H1 (cell line): Measurements from ENCODE around the gene THADA. TPM values are rescaled to one million over a fixed set of nuclear protein-coding genes. Genes with fewer than 3 reads are reported as not detected.

ENCODE experiments used
- CTCF ChIA-PET: fragments of 300-600 bp; sonication (Branson Sonifier 250); formaldehyde crosslinking; loops from one replicate; lab custom pipeline; 2021; ENCODE audit not compliant: partially characterized antibody; lab: Charles Lee
- POLR2A ChIA-PET: fragments of 300-600 bp; sonication (Branson Sonifier 250); formaldehyde crosslinking; loops from one replicate; lab custom pipeline; 2021; ENCODE audit warnings: inconsistent platforms; ENCODE audit not compliant: partially characterized antibody; lab: Charles Lee
- DNase-seq, 2 experiments: peaks; one replicate each; pipeline versions ENCODE4 v3.0.0 to v3.0.0-alpha.2; 2010 to 2022; ENCODE audit warnings: low spot score in 2 of 2, low read depth in 1 of 2, mixed read lengths in 1 of 2
- FAIRE-seq: peaks from 2 replicates; lab custom pipeline; 2011; peaks lifted over from hg19 to GRCh38; lab: Jason Lieb, UNC
- H2AFZ ChIP-seq: 2 replicates; pipeline ENCODE4 v1.8.1; 2012; ENCODE audit warnings: low read length, inconsistent platforms
- H2AK5ac ChIP-seq: 2 replicates; pipeline ENCODE4 v1.6.1; 2013; ENCODE audit warnings: low read depth, low read length
- H2BK120ac ChIP-seq: replicated peaks from 2 replicates; pipeline ENCODE3; 2013; ENCODE audit warnings: low read depth, low read length, inconsistent platforms
- H2BK12ac ChIP-seq: 2 replicates; pipeline ENCODE4 v1.6.1; 2013; ENCODE audit warnings: low read depth, low read length
- H2BK15ac ChIP-seq: 2 replicates; pipeline ENCODE4 v1.6.1; 2013; ENCODE audit warnings: low read length
- H2BK20ac ChIP-seq: 2 replicates; pipeline ENCODE4 v1.6.1; 2013; ENCODE audit warnings: low read length
- H2BK5ac ChIP-seq: 2 replicates; pipeline ENCODE4 v1.6.1; 2013; ENCODE audit warnings: low read depth, low read length
- H3K14ac ChIP-seq: 2 replicates; pipeline ENCODE4 v1.6.1; 2013; ENCODE audit warnings: inconsistent platforms; ENCODE audit not compliant: insufficient read length
- H3K18ac ChIP-seq: 2 replicates; pipeline ENCODE4 v1.6.1; 2013; ENCODE audit warnings: low read length; ENCODE audit errors: extremely low read depth
- H3K23ac ChIP-seq: 2 replicates; pipeline ENCODE4 v1.6.1; 2013; ENCODE audit warnings: inconsistent platforms; ENCODE audit not compliant: insufficient read length
- H3K23me2 ChIP-seq: 2 replicates; pipeline ENCODE4 v1.6.1; 2013; ENCODE audit warnings: low read depth, low read length
- H3K27ac ChIP-seq: 2 replicates; pipeline ENCODE4 v1.6.1; 2011; ENCODE audit warnings: low read depth, low read length, inconsistent platforms
- H3K27me3 ChIP-seq, 4 experiments: replicated peaks in 1 of 4; 1 replicate in 1 of 4; 2 replicates in 3 of 4; pipeline versions ENCODE4 v1.6.1 to v1.8.1; 2011 to 2013; ENCODE audit warnings: low read length in 3 of 4, mild to moderate bottlenecking in 3 of 4, inconsistent platforms in 2 of 4, mixed read lengths in 2 of 4, moderate library complexity in 1 of 4; ENCODE audit not compliant: control insufficient read depth in 3 of 4, insufficient read depth in 3 of 4; ENCODE audit errors: extremely low read depth in 1 of 4
- H3K36me3 ChIP-seq, 4 experiments: 2 replicates each; pipeline versions ENCODE4 v1.6.1 to v1.8.1; 2011 to 2013; ENCODE audit warnings: mild to moderate bottlenecking in 4 of 4, low read length in 3 of 4, moderate library complexity in 2 of 4, control low read depth in 1 of 4, inconsistent platforms in 1 of 4; ENCODE audit not compliant: insufficient read depth in 4 of 4, control insufficient read depth in 2 of 4
- H3K4ac ChIP-seq: replicated peaks from 2 replicates; pipeline ENCODE3; 2013; ENCODE audit warnings: low read length, low read depth, mixed read lengths, inconsistent platforms; ENCODE audit not compliant: insufficient read length
- H3K4me1 ChIP-seq, 4 experiments: replicated peaks in 1 of 4; 1 replicate in 1 of 4; 2 replicates in 3 of 4; pipeline versions ENCODE4 v1.6.1 to v1.8.1; 2011 to 2013; ENCODE audit warnings: low read length in 3 of 4, inconsistent platforms in 2 of 4, mixed read lengths in 1 of 4; ENCODE audit not compliant: insufficient read depth in 4 of 4, control insufficient read depth in 3 of 4
- H3K4me2 ChIP-seq, 2 experiments: 2 replicates each; pipeline versions ENCODE4 v1.6.1 to v1.8.1; 2011 to 2013; ENCODE audit warnings: low read depth in 2 of 2, low read length in 2 of 2, control low read depth in 1 of 2, inconsistent platforms in 1 of 2, mild to moderate bottlenecking in 1 of 2; ENCODE audit not compliant: insufficient read depth in 1 of 2
- H3K4me3 ChIP-seq, 4 experiments: fragments of 200-600, 300-600 bp in 1 of 4; sonication (generic), shearing (Covaris generic), sonication (Bioruptor Twin) in 1 of 4; 2 replicates each; pipeline versions ENCODE4 v1.5.1 to v1.8.1; 2011 to 2016; ENCODE audit warnings: low read length in 4 of 4, low read depth in 3 of 4, control low read depth in 2 of 4, inconsistent platforms in 2 of 4, mild to moderate bottlenecking in 2 of 4, mixed read lengths in 1 of 4, moderate library complexity in 1 of 4; ENCODE audit not compliant: insufficient read depth in 2 of 4; ENCODE audit errors: extremely low read depth in 1 of 4
- H3K56ac ChIP-seq: replicated peaks from 2 replicates; pipeline ENCODE3; 2013; ENCODE audit warnings: low read depth, mild to moderate bottlenecking, mixed read lengths, low read length, inconsistent platforms; ENCODE audit not compliant: insufficient read length
- H3K79me1 ChIP-seq: 2 replicates; pipeline ENCODE4 v1.6.1; 2013; ENCODE audit warnings: low read depth, low read length, control low read depth
- H3K79me2 ChIP-seq, 2 experiments: 2 replicates each; pipeline versions ENCODE4 v1.6.1 to v1.8.1; 2012 to 2013; ENCODE audit warnings: low read length in 2 of 2, mild to moderate bottlenecking in 2 of 2, inconsistent platforms in 1 of 2; ENCODE audit not compliant: insufficient read depth in 2 of 2, control insufficient read depth in 1 of 2
- H3K9ac ChIP-seq, 4 experiments: replicated peaks in 1 of 4; 1 replicate in 1 of 4; 2 replicates in 3 of 4; pipeline versions ENCODE4 v1.6.1 to v1.8.1; 2011 to 2013; ENCODE audit warnings: low read depth in 3 of 4, low read length in 3 of 4, control low read depth in 2 of 4, mild to moderate bottlenecking in 2 of 4, moderate library complexity in 2 of 4, inconsistent platforms in 1 of 4; ENCODE audit errors: extremely low read depth in 1 of 4
- H3K9me3 ChIP-seq, 2 experiments: 2 replicates each; pipeline versions ENCODE4 v1.6.1 to v1.8.1; 2012 to 2013; ENCODE audit warnings: mild to moderate bottlenecking in 2 of 2, moderate library complexity in 2 of 2, control low read depth in 1 of 2, inconsistent platforms in 1 of 2, low read depth in 1 of 2, low read length in 1 of 2, mixed read lengths in 1 of 2; ENCODE audit not compliant: insufficient read depth in 2 of 2
- H4K20me1 ChIP-seq, 2 experiments: replicated peaks in 1 of 2; 2 replicates each; pipeline versions ENCODE3 to v1.8.1; 2011 to 2013; ENCODE audit warnings: inconsistent platforms in 2 of 2, low read length in 2 of 2, mild to moderate bottlenecking in 1 of 2; ENCODE audit not compliant: insufficient read depth in 2 of 2, control insufficient read depth in 1 of 2
- H4K5ac ChIP-seq: 2 replicates; pipeline ENCODE4 v1.6.1; 2013; ENCODE audit warnings: low read length, low read depth, mixed read lengths, inconsistent platforms; ENCODE audit not compliant: insufficient read length
- H4K8ac ChIP-seq: 2 replicates; pipeline ENCODE4 v1.8.0; 2013; ENCODE audit warnings: mild to moderate bottlenecking, moderate library complexity, low read length, inconsistent platforms; ENCODE audit not compliant: insufficient read depth; ENCODE audit errors: extremely low read depth
- H4K91ac ChIP-seq: replicated peaks from 2 replicates; pipeline ENCODE3; 2013; ENCODE audit warnings: low read length, mixed read lengths, inconsistent platforms; ENCODE audit not compliant: insufficient read length
- CBX8 ChIP-seq: fragments of 300-800, 300-1000 bp; sonication (generic); IDR thresholded peaks from 2 replicates; pipeline ENCODE4 v1.7.1; 2016; ENCODE audit warnings: low read depth, low read length, borderline replicate concordance
- CTBP2 ChIP-seq: IDR thresholded peaks from 2 replicates; pipeline ENCODE4 v1.7.0; 2011; ENCODE audit warnings: borderline replicate concordance, mild to moderate bottlenecking, moderate library complexity, mixed read lengths, low read length; ENCODE audit not compliant: insufficient read depth, insufficient read length
- EGR1 ChIP-seq: IDR thresholded peaks from 2 replicates; pipeline ENCODE4 v1.6.1; 2011; ENCODE audit warnings: low read depth, low read length, borderline replicate concordance
- JUND ChIP-seq: IDR thresholded peaks from 2 replicates; pipeline ENCODE4 v1.6.1; 2011; ENCODE audit warnings: mild to moderate bottlenecking, improper control_type of control experiment, low read length
- KDM1A ChIP-seq: fragments of 200-600, 300-600 bp; sonication (generic); IDR thresholded peaks from 2 replicates; pipeline ENCODE4 v1.7.1; 2016; ENCODE audit warnings: mild to moderate bottlenecking, low read length, borderline replicate concordance
- RAD21 ChIP-seq, 2 experiments: IDR thresholded peaks in 1 of 2; conservative IDR thresholded peaks in 1 of 2; 2 replicates each; pipeline ENCODE4 v1.6.1; 2011; ENCODE audit warnings: low read depth in 2 of 2, low read length in 2 of 2, improper control_type of control experiment in 1 of 2, inconsistent platforms in 1 of 2, mild to moderate bottlenecking in 1 of 2, moderate library complexity in 1 of 2
- RBBP5 ChIP-seq: IDR thresholded peaks from 2 replicates; pipeline ENCODE4 v1.7.1; 2012; ENCODE audit warnings: low read depth, mild to moderate bottlenecking, inconsistent platforms, low read length, moderate library complexity, borderline replicate concordance
- SIRT6 ChIP-seq: IDR thresholded peaks from one replicate; pipeline ENCODE4 v1.7.1; 2012; ENCODE audit warnings: low read length, inconsistent platforms
- WGBS, 2 experiments: shearing (Covaris generic) in 1 of 2; methylation state at CpG; one replicate each; pipeline versions ENCODE4 v1.1.6 to v1.1.7; 2013 to 2015; ENCODE audit warnings: low lambda C conversion rate in 2 of 2, mixed read lengths in 2 of 2, inconsistent platforms in 1 of 2, low coverage in 1 of 2, missing lambda C conversion rate in 1 of 2; ENCODE audit not compliant: insufficient replicate concordance in 2 of 2, insufficient coverage in 1 of 2, insufficient read length in 1 of 2; ENCODE audit errors: extremely low coverage in 1 of 2, missing lambda C conversion rate in 1 of 2; 5-methylcytosine and 5-hydroxymethylcytosine counted together
- polyA plus RNA-seq, 7 experiments: library from polyadenylated mRNA; depleted of rRNA in 3 of 7; stranded (reverse) in 5 of 7; unstranded in 2 of 7; fragments of >200 nt in 5 of 7; fragments of 200-250 nt in 2 of 7; gene quantifications; 1 replicate in 5 of 7; 2 replicates in 1 of 7; 4 replicates in 1 of 7; pipeline versions ENCODE4 v1.2.1 to v1.2.3, GENCODE V29; 2011 to 2013; ENCODE audit warnings: missing spikeins in 2 of 7, mixed read lengths in 2 of 7
- total RNA-seq: library from RNA; stranded (reverse); fragmentation: NEBNext Ultra II Directional; extraction: Animal tissue kit (Norgen Biotek cat#: 25700); gene quantifications from 2 replicates; pipeline ENCODE4 v1.2.1, GENCODE V29; 2021
- TF ChIP-seq, protein P1 (sequence below), 3 experiments: IDR thresholded peaks; 1 replicate in 2 of 3; 2 replicates in 1 of 3; pipeline versions ENCODE4 v1.5.1 to v1.6.1; 2011; ENCODE audit warnings: low read length in 3 of 3, mild to moderate bottlenecking in 3 of 3, inconsistent platforms in 2 of 3, low read depth in 1 of 3, moderate library complexity in 1 of 3; ENCODE audit not compliant: insufficient read depth in 1 of 3; ENCODE audit errors: control extremely low read depth in 1 of 3

THADA gene
- total and polyA plus RNA-seq, 2 of the 8 experiments (the other 6 are each of a cell fraction or from before 2014, with no cell fraction given), result 22.4 to 26.8 TPM

GRCh38 chr2:43473767-43474166 lies 122.1 kb downstream of the THADA start:
- no peak overlapping the region for H3K4me3 ChIP-seq
- no peak overlapping the region for H3K23ac ChIP-seq
- H3K4me2 ChIP-seq, result no peak overlapping the region
- H3K36me3 ChIP-seq, result no peaks in the 10 kb centered on the region
- no peak overlapping the region for H3K14ac ChIP-seq
- no peak overlapping the region for H3K56ac ChIP-seq
- no peak overlapping the region for H2BK12ac ChIP-seq
- no peak overlapping the region for H3K18ac ChIP-seq
- H3K27me3 ChIP-seq, result peaks cover 0 to 1% (median 0%) of the 10 kb centered on the region in 4 experiments; a peak in 1 of 7 replicates
- no peaks in the 10 kb centered on the region for H3K79me2 ChIP-seq
- no peak overlapping the region for H4K91ac ChIP-seq
- no peak for TF ChIP-seq RBBP5
- TF ChIP-seq EGR1, result no peak
- TF ChIP-seq JUND, result no peak
- TF ChIP-seq CBX8, result no peak
- TF ChIP-seq, protein P1, sequence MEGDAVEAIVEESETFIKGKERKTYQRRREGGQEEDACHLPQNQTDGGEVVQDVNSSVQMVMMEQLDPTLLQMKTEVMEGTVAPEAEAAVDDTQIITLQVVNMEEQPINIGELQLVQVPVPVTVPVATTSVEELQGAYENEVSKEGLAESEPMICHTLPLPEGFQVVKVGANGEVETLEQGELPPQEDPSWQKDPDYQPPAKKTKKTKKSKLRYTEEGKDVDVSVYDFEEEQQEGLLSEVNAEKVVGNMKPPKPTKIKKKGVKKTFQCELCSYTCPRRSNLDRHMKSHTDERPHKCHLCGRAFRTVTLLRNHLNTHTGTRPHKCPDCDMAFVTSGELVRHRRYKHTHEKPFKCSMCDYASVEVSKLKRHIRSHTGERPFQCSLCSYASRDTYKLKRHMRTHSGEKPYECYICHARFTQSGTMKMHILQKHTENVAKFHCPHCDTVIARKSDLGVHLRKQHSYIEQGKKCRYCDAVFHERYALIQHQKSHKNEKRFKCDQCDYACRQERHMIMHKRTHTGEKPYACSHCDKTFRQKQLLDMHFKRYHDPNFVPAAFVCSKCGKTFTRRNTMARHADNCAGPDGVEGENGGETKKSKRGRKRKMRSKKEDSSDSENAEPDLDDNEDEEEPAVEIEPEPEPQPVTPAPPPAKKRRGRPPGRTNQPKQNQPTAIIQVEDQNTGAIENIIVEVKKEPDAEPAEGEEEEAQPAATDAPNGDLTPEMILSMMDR (IDR thresholded peaks at IDR 0.05; ENCODE audit: control extremely low read depth in 1 of 3, insufficient read depth in 1 of 3, low read depth in 1 of 3, low read length in 3 of 3), result no peak
- TF ChIP-seq RAD21 (IDR thresholded peaks at IDR 0.05 in 1 of 2, conservative IDR thresholded peaks at IDR 0.05 in 1 of 2; ENCODE audit: low read depth in 2 of 2, low read length in 2 of 2), result no peak
- no peak for TF ChIP-seq CTBP2
- no peak for TF ChIP-seq SIRT6
- TF ChIP-seq KDM1A, result no peak
- TF ChIP-seq, all 59 proteins: peak for 0
- H4K20me1 ChIP-seq, result no peaks in the 10 kb centered on the region
- POLR2A ChIA-PET, result no interaction called here
- H4K8ac ChIP-seq, result no peak overlapping the region
- no peak overlapping the region for H2AK5ac ChIP-seq
- H3K4me1 ChIP-seq, result no peaks in the 10 kb centered on the region
- no peak overlapping the region for H2AFZ ChIP-seq
- no peak overlapping the region for H3K9ac ChIP-seq
- no peak overlapping the region for H4K5ac ChIP-seq
- WGBS, 2 experiments, result 86% methylated on average over 8 of the region's 8 CpGs; no CpG with 5 or more reads in 1 of the 2 experiments
- CTCF ChIA-PET, result interaction anchor here (0.7 to 2.1 kb wide), 6 partner anchors 10 to 446 kb away, joined by 3 to 15 read pairs (median 4); no protein-coding TSS in a partner anchor
- no peak overlapping the region for H3K27ac ChIP-seq
- H3K79me1 ChIP-seq, result no peaks in the 10 kb centered on the region
- no peak overlapping the region for H2BK20ac ChIP-seq
- no peaks in the 10 kb centered on the region for H3K23me2 ChIP-seq
- H2BK15ac ChIP-seq, result no peak overlapping the region
- H2BK120ac ChIP-seq, result no peak overlapping the region
- no peaks in the 10 kb centered on the region for H3K9me3 ChIP-seq
- FAIRE-seq (no peak), DNase-seq (no peak)
- no peak overlapping the region for H3K4ac ChIP-seq
- no peak overlapping the region for H2BK5ac ChIP-seq
